Stimulated activated CD8-positive, alpha-beta memory T cell treated with anti-CD3 and anti-CD28 coated beads, Interleukin-4, amount 100 ng/mL, for 48 hours (primary cell): ENCODE data around the gene C20orf141.
"Not testable (repeated sequence)": the region's sequence is repeated elsewhere in the genome, so short reads cannot be mapped to it uniquely, and the experiment has no call there.

Experiments
- DNase-seq: peaks from one replicate; pipeline ENCODE4 v3.0.0-alpha.2; 2020

C20orf141 gene

GRCh38 chr20:2799688-2800520 lies 14.9 kb upstream of the C20orf141 start:
- no peak for DNase-seq

GRCh38 chr20:2800521-2801285 lies 14.1 kb upstream of the C20orf141 start, which contains the start of gene CPXM1:
Gene CPXM1, minus strand, starts transcription at chr20:2800627. Its CDS starts 55 bp downstream, at chr20:2800572.
- peak; percentile 54 for DNase-seq

GRCh38 chr20:2801286-2801728 lies 13.5 kb upstream of the C20orf141 start:
- DNase-seq = no peak

- no peak for DNase-seq
Measured at GRCh38 chr20:2804041-2804828, 10.6 kb upstream of the C20orf141 start.

GRCh38 chr20:2804852-2805688 lies 9.7 kb upstream of the C20orf141 start:
- DNase-seq = no peak

GRCh38 chr20:2805689-2806350 lies 9.0 kb upstream of the C20orf141 start:
- no peak for DNase-seq

- DNase-seq = no peak
Measured at GRCh38 chr20:2806351-2806701, 8.5 kb upstream of the C20orf141 start.

- no peak for DNase-seq
Measured at GRCh38 chr20:2807019-2807418, 7.8 kb upstream of the C20orf141 start.

- DNase-seq = not testable (repeated sequence)
Measured at GRCh38 chr20:2807929-2808328, 6.9 kb upstream of the C20orf141 start.

- no peak for DNase-seq
Measured at GRCh38 chr20:2809690-2810089, 5.1 kb upstream of the C20orf141 start.

- no peak for DNase-seq
Measured at GRCh38 chr20:2812189-2812588, 2.6 kb upstream of the C20orf141 start.

- no peak for DNase-seq
Measured at GRCh38 chr20:2814076-2814475, 711 bp upstream of the C20orf141 start.

- DNase-seq = no peak
Measured at GRCh38 chr20:2815242-2815900, 584 bp downstream of the C20orf141 start.

GRCh38 chr20:2816030-2816582 lies 1.3 kb downstream of the C20orf141 start, which contains the start of gene TMEM239:
Gene TMEM239, plus strand, starts transcription at chr20:2816364. Its CDS starts 191 bp downstream, at chr20:2816555.
- no peak for DNase-seq

GRCh38 chr20:2816583-2817340 lies 2.0 kb downstream of the C20orf141 start:
- no peak for DNase-seq

- DNase-seq = peak; percentile 3
Measured at GRCh38 chr20:2817341-2817726, 2.5 kb downstream of the C20orf141 start.

- peak; percentile 14 for DNase-seq
Measured at GRCh38 chr20:2817891-2818595, 3.3 kb downstream of the C20orf141 start.

- no peak for DNase-seq
Measured at GRCh38 chr20:2820084-2820895, 5.5 kb downstream of the C20orf141 start.
